Retinal pigment epithelial cell (primary cell): ENCODE results near the gene EPHX1.

Source experiments
- DNase-seq: peaks from one replicate; pipeline ENCODE4 v3.0.0-alpha.2; 2010; ENCODE audit warnings: low read depth
- H3K4me3 ChIP-seq: 2 replicates; pipeline ENCODE4 v1.5.1; 2011; ENCODE audit warnings: mild to moderate bottlenecking, low read length, control low read depth, moderate library complexity
- TF ChIP-seq, protein P1 (sequence below): conservative IDR thresholded peaks from 2 replicates; pipeline ENCODE4 v1.5.1; 2011; ENCODE audit warnings: low read depth, low read length, control low read depth, inconsistent platforms

EPHX1 gene

GRCh38 chr1:225866981-225867380, 57.1 kb downstream of the EPHX1 start:
- no peak for DNase-seq

GRCh38 chr1:225868631-225869330, 58.9 kb downstream of the EPHX1 start:
- no peak overlapping the region for H3K4me3 ChIP-seq
- TF ChIP-seq, protein P1, sequence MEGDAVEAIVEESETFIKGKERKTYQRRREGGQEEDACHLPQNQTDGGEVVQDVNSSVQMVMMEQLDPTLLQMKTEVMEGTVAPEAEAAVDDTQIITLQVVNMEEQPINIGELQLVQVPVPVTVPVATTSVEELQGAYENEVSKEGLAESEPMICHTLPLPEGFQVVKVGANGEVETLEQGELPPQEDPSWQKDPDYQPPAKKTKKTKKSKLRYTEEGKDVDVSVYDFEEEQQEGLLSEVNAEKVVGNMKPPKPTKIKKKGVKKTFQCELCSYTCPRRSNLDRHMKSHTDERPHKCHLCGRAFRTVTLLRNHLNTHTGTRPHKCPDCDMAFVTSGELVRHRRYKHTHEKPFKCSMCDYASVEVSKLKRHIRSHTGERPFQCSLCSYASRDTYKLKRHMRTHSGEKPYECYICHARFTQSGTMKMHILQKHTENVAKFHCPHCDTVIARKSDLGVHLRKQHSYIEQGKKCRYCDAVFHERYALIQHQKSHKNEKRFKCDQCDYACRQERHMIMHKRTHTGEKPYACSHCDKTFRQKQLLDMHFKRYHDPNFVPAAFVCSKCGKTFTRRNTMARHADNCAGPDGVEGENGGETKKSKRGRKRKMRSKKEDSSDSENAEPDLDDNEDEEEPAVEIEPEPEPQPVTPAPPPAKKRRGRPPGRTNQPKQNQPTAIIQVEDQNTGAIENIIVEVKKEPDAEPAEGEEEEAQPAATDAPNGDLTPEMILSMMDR: no peak
- DNase-seq: no peak

More at GRCh38 chr1:225866981-225867380, 57.1 kb downstream of the EPHX1 start:
- H3K4me3 ChIP-seq: no peak overlapping the region
- TF ChIP-seq, protein P1: no peak

DNA sequence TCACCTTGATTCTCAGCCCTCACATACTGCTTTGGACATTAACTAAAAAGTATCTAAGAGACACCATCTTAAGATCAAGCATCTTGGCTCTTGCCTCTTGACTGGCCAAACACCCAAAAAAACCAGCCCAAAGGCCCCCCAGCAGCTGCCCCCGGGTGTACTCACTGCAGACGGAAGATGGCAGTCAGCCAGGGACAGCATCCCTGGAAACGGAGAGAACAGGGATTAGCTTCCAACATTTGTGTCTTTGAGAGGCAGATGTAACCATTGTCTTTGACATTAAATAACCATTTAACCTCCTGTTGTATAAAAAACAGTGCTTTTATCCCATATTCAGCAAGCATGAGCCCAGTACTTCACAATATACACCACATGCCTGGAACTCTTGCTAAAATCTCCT, 61.0 kb downstream of the EPHX1 start:
- no peak overlapping the region for H3K4me3 ChIP-seq
- TF ChIP-seq, protein P1: no peak
- no peak for DNase-seq

DNA sequence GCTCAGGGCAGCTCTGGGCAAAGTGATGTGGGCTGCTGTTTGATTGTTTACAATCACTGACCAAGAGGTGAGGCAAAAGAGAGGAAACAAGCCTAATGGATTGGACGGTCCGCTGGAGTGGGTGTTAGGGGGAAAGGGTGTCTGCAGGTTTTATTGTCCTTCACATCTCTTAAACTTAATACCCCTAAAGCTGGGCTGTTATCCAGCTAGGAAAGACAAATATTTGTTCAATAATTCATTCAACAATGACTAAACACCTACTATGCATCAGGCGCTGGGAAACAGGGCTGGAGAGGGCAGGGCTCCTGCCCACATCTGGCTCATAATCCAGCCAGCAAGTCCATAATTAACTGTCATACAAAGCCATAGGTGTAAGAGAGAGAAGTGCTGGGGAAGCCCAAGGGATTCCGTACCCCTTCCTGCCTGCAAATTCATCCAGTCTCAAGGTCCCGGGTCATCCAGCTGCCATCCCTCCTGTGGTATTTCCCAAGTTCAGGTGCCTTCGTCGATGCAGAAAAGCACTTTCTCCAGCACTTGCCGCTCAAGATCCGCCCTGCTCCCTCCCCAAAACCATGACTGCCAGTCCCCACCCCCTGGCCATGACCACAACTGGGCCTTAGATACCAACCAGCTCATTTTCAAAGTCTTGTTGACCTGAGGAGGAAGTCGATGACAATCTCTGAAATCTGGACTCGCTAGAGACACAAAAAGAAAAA, 61.6 kb downstream of the EPHX1 start:
- TF ChIP-seq, protein P1: no peak
- no peak overlapping the region for H3K4me3 ChIP-seq
- DNase-seq: no peak

DNA sequence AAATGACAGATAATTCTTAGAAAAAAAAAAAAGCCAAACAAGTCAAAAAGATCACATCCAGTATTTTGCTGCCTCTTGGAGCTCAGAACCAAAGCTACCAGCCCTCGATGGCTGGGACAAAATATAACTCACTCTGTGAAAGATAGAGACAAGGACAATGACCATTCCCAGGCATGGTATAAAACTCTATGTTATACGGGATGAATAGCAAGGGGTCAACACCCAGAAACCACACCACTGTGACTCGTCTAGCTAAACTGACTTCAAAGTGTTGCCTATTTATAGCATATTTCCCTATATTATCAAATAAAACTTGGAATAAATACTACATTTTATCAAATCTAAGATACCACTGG, 62.1 kb downstream of the EPHX1 start:
- no peak for DNase-seq
- no peak overlapping the region for H3K4me3 ChIP-seq
- TF ChIP-seq, protein P1: no peak

- TF ChIP-seq, protein P1: no peak
- DNase-seq: no peak
- H3K4me3 ChIP-seq: no peak overlapping the region
Measured at GRCh38 chr1:225873281-225873850, 63.4 kb downstream of the EPHX1 start.
